ENCODE results near the gene MAGEC3.

The MAGEC3 gene

DNA sequence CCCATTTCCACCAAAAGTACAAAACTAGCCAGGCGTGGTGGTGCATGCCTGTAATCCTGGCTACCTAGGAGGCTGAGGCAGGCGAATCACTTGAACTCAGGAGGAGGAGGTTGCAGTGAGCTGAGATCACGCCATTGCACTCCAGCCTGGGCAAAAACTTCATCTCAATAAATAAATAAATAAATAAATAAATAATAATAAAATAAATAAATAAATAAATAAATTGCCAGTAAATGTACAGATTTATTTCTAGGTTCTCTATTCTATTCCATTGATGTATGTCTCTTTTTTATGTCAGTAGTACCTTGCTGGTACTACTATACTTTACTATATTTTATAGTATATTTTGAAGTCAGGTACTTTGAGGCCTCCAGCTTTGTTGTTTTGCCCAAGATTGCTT is 109.2 kb downstream of the MAGEC3 start:
- DNase-seq (ENCODE audit: low spot score): no peak
